ENCODE data around the gene DDX1.

- TF ChIP-seq EZH2 (IDR thresholded peaks at IDR 0.05) (no peak), CTCF (IDR thresholded peaks at IDR 0.05) (no peak), EZH2phosphoT487 (IDR thresholded peaks at IDR 0.05) (no peak)
Measured at GRCh38 chr2:15593327-15593705, 1.6 kb downstream of the DDX1 start.

All from neural progenitor cell (in vitro differentiated cells).